ENCODE data around the gene BIRC2. TPM values are rescaled to one million over a fixed set of nuclear protein-coding genes. Genes with fewer than 3 reads are reported as not detected.

Gene BIRC2
- total RNA-seq, 1 experiment from 2014 or later: 32.6 TPM

DNA sequence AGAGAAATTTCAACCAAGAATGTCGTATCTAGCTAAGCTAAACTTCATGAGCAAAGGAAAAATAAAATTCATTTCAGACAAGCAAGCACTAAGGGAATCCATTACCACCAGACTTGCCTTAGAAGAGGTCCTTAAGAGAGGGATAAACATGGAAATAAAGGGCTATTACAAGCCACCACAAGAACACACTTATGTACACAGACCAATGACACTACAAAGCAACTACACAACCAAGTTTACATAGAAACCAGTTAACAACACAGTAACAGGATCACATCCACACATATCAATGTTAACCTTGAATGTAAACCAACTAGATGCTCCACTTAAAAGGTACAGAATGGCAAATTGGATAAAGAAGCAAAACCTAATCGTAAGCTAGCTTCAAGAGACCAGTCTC is 67.5 kb downstream of the BIRC2 start:
- no TSS peak for BruUV-seq (replicated peaks)
- H3K79me2 ChIP-seq (ENCODE audit: insufficient read depth, low read length): peaks cover 98% of the 10 kb centered on the region
- RAD21 ChIA-PET (ENCODE audit: low non-redundant PET in 1 of 2, low total read pairs in 2 of 2, uncharacterized antibody in 2 of 2, unreplicated experiment in 2 of 2): no interaction called here

More for the DNA sequence above, 67.5 kb downstream of the BIRC2 start:
- Histone ChIP-seq H3K4me1 (ENCODE audit: control insufficient read depth in 1 of 2, insufficient read depth in 2 of 2, low read length in 2 of 2) (peaks cover 0 to 23% of the 10 kb centered on the region in 2 experiments; a peak in 2 of 4 replicates), H3K9me3 (ENCODE audit: control insufficient read depth in 1 of 2, insufficient read depth in 1 of 2, low read depth in 1 of 2, low read length in 2 of 2) (0 out of 4 replicates have a peak, but pooled peaks cover 0 to 5% of the 10 kb centered on the region in 2 experiments), H3K4me2 (ENCODE audit: low read length) (no peak overlapping the region), H3K36me3 (ENCODE audit: control insufficient read depth in 1 of 2, insufficient read depth in 2 of 2, low read length in 2 of 2) (no peaks in the 10 kb centered on the region), H4K20me1 (ENCODE audit: insufficient read depth) (no peaks in the 10 kb centered on the region; the same call in 1 of the 2 replicates), H3K4me3 (replicated peaks in 1 of 2; ENCODE audit: low read depth in 1 of 2, low read length in 2 of 2) (no peak overlapping the region), H2AFZ (ENCODE audit: low read depth, low read length, poor library complexity, severe bottlenecking) (no peak overlapping the region), H3K27me3 (ENCODE audit: insufficient read depth, low read length) (no peaks in the 10 kb centered on the region), H3K9ac (ENCODE audit: low read length) (no peak overlapping the region), H3K27ac (ENCODE audit: low read depth, low read length) (no peak overlapping the region), H3K9me2 (ENCODE audit: insufficient read depth) (no peaks in the 10 kb centered on the region)
- DNase-seq (ENCODE audit: low read depth, low spot score): no peak
- TF ChIP-seq CBX3 (IDR thresholded peaks at IDR 0.05; ENCODE audit: low read depth) (no peak), YY1 (IDR thresholded peaks at IDR 0.05; ENCODE audit: extremely low read depth, insufficient replicate concordance, low read depth, low read length) (no peak), EZH2phosphoT487 (IDR thresholded peaks at IDR 0.05; ENCODE audit: borderline replicate concordance) (no peak), EZH2 (IDR thresholded peaks at IDR 0.05) (no peak), ELF1 (IDR thresholded peaks at IDR 0.05; ENCODE audit: borderline replicate concordance, low read depth) (no peak), POLR2AphosphoS5 (IDR thresholded peaks at IDR 0.05; ENCODE audit: low read depth, low read length) (no peak), FOSL1 (IDR thresholded peaks at IDR 0.05; ENCODE audit: low read depth) (no peak), POLR2A (IDR thresholded peaks at IDR 0.05; ENCODE audit: borderline replicate concordance, extremely low read depth, insufficient read depth, insufficient read length) (no peak), CEBPB (IDR thresholded peaks at IDR 0.05; ENCODE audit: low read depth) (no peak), EGR1 (IDR thresholded peaks at IDR 0.05; ENCODE audit: low read depth) (no peak), JUND (IDR thresholded peaks at IDR 0.05) (no peak), ZNF274 (IDR thresholded peaks at IDR 0.05; ENCODE audit: low read depth, low read length) (no peak)
- TF ChIP-seq, protein P1, sequence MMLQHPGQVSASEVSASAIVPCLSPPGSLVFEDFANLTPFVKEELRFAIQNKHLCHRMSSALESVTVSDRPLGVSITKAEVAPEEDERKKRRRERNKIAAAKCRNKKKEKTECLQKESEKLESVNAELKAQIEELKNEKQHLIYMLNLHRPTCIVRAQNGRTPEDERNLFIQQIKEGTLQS (IDR thresholded peaks at IDR 0.05): no peak
- TF ChIP-seq, protein P2, sequence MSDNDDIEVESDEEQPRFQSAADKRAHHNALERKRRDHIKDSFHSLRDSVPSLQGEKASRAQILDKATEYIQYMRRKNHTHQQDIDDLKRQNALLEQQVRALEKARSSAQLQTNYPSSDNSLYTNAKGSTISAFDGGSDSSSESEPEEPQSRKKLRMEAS (IDR thresholded peaks at IDR 0.05): no peak
- TF ChIP-seq, protein P3, sequence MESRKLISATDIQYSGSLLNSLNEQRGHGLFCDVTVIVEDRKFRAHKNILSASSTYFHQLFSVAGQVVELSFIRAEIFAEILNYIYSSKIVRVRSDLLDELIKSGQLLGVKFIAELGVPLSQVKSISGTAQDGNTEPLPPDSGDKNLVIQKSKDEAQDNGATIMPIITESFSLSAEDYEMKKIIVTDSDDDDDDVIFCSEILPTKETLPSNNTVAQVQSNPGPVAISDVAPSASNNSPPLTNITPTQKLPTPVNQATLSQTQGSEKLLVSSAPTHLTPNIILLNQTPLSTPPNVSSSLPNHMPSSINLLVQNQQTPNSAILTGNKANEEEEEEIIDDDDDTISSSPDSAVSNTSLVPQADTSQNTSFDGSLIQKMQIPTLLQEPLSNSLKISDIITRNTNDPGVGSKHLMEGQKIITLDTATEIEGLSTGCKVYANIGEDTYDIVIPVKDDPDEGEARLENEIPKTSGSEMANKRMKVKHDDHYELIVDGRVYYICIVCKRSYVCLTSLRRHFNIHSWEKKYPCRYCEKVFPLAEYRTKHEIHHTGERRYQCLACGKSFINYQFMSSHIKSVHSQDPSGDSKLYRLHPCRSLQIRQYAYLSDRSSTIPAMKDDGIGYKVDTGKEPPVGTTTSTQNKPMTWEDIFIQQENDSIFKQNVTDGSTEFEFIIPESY (IDR thresholded peaks at IDR 0.05; ENCODE audit: extremely low read depth, insufficient replicate concordance, low read length): no peak
- ChIA-PET CTCF (no interaction called here), POLR2A (no interaction called here)
- ATAC-seq: no peak
- intact Hi-C loops (cut with micrococcal nuclease): no loop called here

Data from HCT116 (cell line).